SKM-1 treated with dmso at 0.1 percent for 144 hours (cell line): ENCODE data around the gene FABP6.
A peak's percentile ranks its signal among the peaks of the same experiment; 100 is the strongest.
"Not testable (repeated sequence)": the region's sequence is repeated elsewhere in the genome, so short reads cannot be mapped to it uniquely, and the experiment has no call there.

Experiments
- DNase-seq: peaks from one replicate; lab custom pipeline; 2025; ENCODE audit not compliant: unreplicated experiment; lab: John Stamatoyannopoulos, UW

The FABP6 gene, protein sequence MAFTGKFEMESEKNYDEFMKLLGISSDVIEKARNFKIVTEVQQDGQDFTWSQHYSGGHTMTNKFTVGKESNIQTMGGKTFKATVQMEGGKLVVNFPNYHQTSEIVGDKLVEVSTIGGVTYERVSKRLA

GRCh38 chr5:160229190-160229742, at the start of gene FABP6:
Gene FABP6 (plus strand): TSS chr5:160229506. CDS start chr5:160229558, 52 bp downstream.
- no peak for DNase-seq

DNA sequence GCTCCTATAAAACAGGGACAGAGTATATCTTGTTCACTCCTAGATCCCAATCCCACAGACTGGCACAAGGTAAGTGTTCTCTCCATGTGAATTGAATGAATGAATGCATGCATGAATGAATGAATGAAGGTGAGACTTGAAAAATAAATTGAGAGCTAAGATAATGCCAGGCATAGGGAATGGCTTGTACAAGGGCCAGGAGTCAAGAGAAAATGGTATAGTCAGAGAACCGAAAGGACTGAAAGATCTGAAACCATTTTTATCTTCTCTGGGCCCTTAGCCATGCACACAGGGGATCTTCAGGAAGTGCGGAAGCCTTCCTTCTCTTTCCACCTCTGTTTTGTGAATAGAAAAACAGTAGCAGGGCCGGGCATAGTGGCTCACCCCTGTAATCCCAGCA, 48.4 kb upstream of the FABP6 start:
- no peak for DNase-seq

DNA sequence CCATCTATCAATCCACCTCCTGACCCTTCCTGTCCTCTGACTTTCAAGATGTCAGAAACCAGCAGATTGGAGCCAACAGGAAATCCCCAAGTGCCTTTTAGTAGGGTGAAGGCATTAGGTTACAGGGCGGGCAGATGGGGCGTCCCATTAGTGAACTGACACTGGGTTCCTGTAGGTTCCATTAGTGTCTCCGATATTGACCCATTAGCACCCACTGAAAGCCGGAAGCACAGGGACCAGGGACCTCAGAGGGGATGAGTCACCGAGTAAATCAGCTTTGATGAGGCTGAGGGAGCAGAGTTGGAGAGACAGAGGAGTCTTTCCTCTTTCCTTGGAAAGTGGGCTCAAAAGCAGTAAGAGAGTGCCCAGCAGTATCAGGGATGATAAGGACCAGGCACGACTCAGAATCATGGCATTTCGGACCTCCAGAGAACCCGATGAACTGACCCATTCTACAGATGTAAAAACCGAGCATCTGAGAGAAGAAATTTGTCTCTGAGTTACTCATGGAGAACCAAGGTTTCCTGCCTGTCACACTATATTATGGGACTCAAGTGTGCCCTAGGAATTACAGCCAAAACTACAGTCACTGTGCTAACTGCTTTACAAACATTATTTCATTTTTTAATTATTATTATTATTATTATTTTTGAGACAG, 47.2 kb upstream of the FABP6 start:
- no peak for DNase-seq

DNA sequence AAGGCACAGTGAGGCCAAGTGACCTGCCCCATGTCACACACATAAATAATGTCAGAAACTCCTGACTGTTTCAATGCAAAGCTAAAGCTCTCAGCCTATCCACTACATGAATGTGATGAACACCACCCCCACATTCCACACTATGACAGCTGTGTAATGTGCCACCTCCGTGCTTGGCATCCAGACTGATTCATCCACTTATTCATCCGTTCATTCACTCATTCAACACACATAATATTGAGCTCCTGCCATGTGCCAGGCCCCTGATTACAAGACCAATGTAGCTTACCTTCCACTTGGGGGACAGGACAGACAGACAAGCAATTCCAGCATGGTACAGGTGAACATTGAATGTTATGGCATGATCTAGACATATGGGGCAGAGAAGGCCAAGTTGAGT, 46.2 kb upstream of the FABP6 start:
- DNase-seq = no peak

- peak; percentile 35 for DNase-seq
Measured at GRCh38 chr5:160185626-160186360, 43.5 kb upstream of the FABP6 start.

DNA sequence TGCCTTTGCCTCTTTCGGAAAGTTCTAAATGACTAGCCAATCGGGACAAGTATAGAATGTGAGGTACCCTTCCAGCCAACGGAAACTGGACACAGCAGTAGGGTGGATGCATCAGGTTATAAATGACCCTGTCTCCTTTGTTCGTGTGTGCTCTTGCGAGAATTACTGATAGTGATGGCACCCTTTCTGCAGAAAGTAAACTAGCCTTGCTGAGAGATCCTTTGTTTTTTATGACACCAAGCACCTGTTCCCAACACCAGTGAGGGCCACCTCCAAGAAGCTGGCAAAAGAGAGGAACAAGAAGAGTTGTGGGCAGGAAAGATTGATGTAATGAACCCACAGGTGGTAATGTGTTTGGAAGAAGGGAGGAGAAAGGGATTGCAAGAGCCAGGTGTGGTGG, 42.8 kb upstream of the FABP6 start:
- DNase-seq = no peak

DNA sequence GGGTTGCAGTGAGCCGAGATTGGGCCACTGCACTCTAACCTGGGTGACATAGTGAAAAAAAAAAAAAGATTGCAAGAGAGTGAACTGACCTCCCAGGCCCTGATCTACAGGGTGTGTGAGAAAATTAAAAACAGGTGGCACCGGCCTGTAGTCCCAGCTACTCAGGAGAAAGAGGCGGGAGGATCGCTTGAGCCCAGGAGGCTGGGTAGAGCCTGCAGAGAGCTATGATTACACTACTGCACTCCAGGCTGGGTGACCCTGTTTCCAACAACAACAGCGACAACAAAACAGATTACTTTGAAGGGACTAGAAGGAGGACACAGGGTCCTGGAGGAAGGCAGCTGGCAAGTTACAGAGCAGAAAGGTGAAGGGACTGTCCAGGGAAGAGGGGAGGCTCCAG, 42.2 kb upstream of the FABP6 start:
- no peak for DNase-seq

DNA sequence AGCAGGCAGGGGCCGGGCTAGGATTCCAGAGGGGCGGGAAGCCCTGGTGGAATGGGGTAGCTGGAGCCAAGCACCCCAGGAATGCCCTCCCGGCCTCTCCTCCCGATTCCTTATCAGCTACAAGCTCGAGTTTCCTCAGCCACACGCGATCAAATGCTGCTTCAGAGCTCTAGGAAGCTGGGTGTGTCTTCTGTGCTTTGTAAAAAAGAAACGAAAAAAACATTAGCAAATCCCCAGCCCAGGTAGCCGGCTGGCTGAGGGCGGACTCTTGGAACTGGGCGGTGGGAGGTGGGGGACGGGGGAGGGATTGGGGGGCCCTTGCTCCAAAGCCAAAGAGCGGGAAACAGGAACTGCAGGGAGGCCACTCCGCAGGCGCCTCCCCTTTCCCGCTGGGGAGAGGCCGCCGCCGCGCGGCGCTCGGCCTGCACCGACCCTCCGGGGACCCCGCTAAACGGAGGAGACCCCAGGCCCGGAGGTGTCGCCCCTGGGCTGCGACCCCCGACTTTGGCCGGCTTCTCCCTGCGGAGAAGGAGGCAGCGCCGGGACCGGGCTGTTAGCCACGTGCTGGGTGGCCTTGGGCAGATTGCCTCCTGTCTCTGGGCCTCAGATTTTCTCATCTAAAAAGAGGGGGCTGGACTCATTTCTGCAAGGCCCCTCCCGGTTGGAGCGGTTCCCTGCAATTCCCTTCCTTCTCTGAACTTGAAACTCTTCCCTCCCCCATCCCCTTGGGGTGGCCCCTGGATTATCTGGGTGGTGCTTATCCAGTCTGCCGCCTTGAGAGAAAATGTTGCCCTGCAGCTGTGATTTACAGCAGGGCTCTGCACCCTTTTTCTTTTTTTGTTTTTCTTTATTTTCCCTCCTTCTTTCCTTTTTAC, 40.9 kb upstream of the FABP6 start:
- DNase-seq = no peak

GRCh38 chr5:160192424-160192823, 36.9 kb upstream of the FABP6 start:
- DNase-seq = no peak

GRCh38 chr5:160193076-160193475, 36.2 kb upstream of the FABP6 start:
- not testable (repeated sequence) for DNase-seq

DNA sequence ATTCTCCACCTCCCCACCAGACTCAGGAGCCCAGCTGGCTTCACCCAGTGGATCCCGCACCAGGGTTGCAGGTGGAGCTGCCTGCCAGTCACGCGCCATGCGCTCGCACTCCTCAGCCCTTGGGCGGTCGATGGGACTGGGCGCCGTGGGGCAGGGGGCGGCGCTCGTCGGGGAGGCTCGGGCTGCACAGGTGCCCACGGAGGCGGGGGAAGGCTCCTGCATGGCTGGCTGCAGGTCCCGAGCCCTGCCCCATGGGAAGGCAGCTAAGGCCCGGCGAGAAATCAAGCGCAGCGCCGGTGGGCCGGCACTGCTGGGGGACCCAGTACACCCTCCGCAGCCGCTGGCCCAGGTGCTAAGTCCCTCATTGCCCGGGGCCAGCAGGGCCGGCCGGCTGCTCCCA, 35.5 kb upstream of the FABP6 start:
- DNase-seq = not testable (repeated sequence)

- no peak for DNase-seq
Measured at GRCh38 chr5:160197341-160198144, 31.8 kb upstream of the FABP6 start.

GRCh38 chr5:160198146-160198545, 31.2 kb upstream of the FABP6 start:
- DNase-seq = no peak

GRCh38 chr5:160198841-160199409, 30.4 kb upstream of the FABP6 start:
- no peak for DNase-seq

DNA sequence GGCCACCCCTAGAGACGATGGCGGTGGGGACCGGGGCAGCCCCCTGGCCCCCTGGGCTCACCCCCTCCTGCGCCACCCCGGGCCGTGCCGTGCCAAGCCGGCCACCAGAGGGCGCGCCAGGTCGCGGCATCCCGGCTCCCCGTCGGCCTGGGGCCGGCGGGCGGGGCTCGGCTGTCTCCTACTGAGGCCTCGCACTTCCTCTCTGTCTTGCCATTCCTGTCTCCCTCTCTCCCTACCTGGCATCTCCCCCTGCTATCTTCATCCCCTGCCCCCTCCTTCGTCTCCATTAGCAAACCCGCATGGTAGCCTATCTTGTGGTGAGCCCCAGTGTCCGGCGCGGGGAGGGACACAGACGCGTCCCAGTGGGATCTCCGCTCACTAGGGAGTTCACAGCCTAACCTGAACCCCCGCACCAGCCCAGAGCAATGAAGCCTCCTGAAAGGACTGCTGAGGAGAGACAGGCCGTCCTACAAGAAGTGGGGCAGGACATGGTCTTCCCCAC, 29.8 kb upstream of the FABP6 start:
- peak; percentile 57 for DNase-seq

DNA sequence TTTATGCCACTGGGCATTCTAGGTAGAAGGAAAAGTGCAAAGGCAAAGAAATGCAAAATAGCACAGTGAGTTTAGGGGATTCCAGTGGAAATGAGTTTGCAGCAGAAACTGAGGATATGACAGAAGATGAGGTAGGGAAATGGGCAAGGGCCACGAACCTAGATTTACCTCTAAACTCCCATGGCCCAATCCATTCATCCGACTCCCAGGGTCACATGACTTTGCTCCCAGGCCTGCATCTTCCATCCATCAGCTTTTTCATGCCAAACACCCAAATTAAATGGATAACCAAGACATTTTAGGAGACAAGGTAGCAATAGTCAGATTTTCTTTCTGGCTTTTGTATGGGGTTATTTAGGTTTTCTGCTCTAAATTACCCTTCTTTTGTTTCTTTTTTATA, 22.2 kb upstream of the FABP6 start:
- DNase-seq = no peak

GRCh38 chr5:160209917-160210316, 19.4 kb upstream of the FABP6 start:
- DNase-seq = no peak

GRCh38 chr5:160210606-160211005, 18.7 kb upstream of the FABP6 start:
- DNase-seq = no peak

DNA sequence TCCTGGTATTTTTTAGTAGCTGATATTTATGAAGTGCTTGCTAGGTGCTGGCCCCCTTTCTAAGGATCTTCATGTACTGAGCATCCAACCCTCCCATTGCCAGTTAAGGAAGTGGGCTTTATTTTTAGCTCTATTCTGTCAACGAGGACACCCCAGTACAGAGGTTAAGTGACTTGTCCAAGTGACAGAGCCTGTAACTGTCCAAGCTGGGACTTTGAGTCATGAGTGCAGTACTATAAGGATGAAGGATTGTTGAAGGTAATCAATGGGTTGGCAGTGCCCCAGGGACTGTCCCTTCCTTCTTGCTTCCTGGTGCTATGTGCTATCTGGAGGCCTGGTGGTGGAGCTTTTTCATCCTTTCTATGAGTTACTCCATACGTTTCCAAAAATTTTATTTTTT, 18.0 kb upstream of the FABP6 start:
- no peak for DNase-seq

- DNase-seq = no peak
Measured at GRCh38 chr5:160213537-160213936, 15.8 kb upstream of the FABP6 start.
